HL-60 (cell line): ENCODE results near the gene CRTC3.

Experiments used
- CTCF ChIP-seq: IDR thresholded peaks from one replicate; pipeline ENCODE4 v1.5.1; 2011; ENCODE audit warnings: low read length, control low read depth, inconsistent platforms; ENCODE audit not compliant: insufficient read depth
- GABPA ChIP-seq: IDR thresholded peaks from 2 replicates; pipeline ENCODE4 v1.6.1; 2012; ENCODE audit warnings: low read depth
- POLR2AphosphoS5 ChIP-seq: IDR thresholded peaks from 2 replicates; pipeline ENCODE4 v1.6.1; 2012; ENCODE audit warnings: low read depth
- REST ChIP-seq: IDR thresholded peaks from 2 replicates; pipeline ENCODE4 v1.6.1; 2012; ENCODE audit warnings: low read depth; ENCODE audit not compliant: insufficient replicate concordance
- SPI1 ChIP-seq: IDR thresholded peaks from 2 replicates; pipeline ENCODE4 v1.6.1; 2012; ENCODE audit warnings: low read depth, mild to moderate bottlenecking, borderline replicate concordance

- no peak for TF ChIP-seq CTCF
- TF ChIP-seq REST = no peak
- no peak for TF ChIP-seq POLR2AphosphoS5
- TF ChIP-seq GABPA = no peak
- no peak for TF ChIP-seq SPI1
Measured at GRCh38 chr15:90606641-90607040, 76.9 kb downstream of the CRTC3 start.
